Activated T-helper 17 cell treated with anti-CD3 and anti-CD28 coated beads, Interleukin-2, amount 50 U/mL, for 72 hours (primary cell): ENCODE measurements around the gene INO80. TPM values are rescaled to one million over a fixed set of nuclear protein-coding genes. Genes with fewer than 3 reads are reported as not detected.
"Not testable (repeated sequence)": the region's sequence is repeated elsewhere in the genome, so short reads cannot be mapped to it uniquely, and the experiment has no call there.

Experiments
- ATAC-seq: fragments of 150-1000 bp; cut with Tn5 transposase; replicated peaks from 2 replicates; pipeline ENCODE4 v1.10.0; 2021; ENCODE audit warnings: mild to moderate bottlenecking, moderate library complexity
- H3K27ac Mint-ChIP-seq: one replicate; pipeline ENCODE4 v1.8.0; 2022; ENCODE audit warnings: mixed read lengths
- H3K27me3 Mint-ChIP-seq: one replicate; pipeline ENCODE4 v1.8.0; 2022; ENCODE audit warnings: mixed read lengths
- H3K36me3 Mint-ChIP-seq: one replicate; pipeline ENCODE4 v1.8.0; 2022; ENCODE audit warnings: low read depth, mild to moderate bottlenecking, mixed read lengths
- H3K4me1 Mint-ChIP-seq: one replicate; pipeline ENCODE4 v1.8.0; 2022; ENCODE audit warnings: mixed read lengths
- H3K4me3 Mint-ChIP-seq: one replicate; pipeline ENCODE4 v1.8.0; 2022; ENCODE audit warnings: mild to moderate bottlenecking, mixed read lengths
- H3K9me3 Mint-ChIP-seq: one replicate; pipeline ENCODE4 v1.8.0; 2022; ENCODE audit warnings: mixed read lengths
- total RNA-seq, 2 donors: library from RNA; stranded (reverse); gene quantifications; one replicate each; pipeline ENCODE4 v1.2.3, GENCODE V29; 2022

The INO80 gene
- total RNA-seq, 2 donors from 2014 or later: 22.8 to 25.9 TPM

GRCh38 chr15:41085029-41085428, 31.1 kb downstream of the INO80 start:
- Mint-ChIP-seq H3K27ac (no peak overlapping the region), H3K4me3 (no peak overlapping the region), H3K36me3 (peaks cover 100% of the 10 kb centered on the region), H3K9me3 (no peaks in the 10 kb centered on the region), H3K27me3 (no peaks in the 10 kb centered on the region), H3K4me1 (no peaks in the 10 kb centered on the region)
- ATAC-seq: no peak

GRCh38 chr15:41080144-41080543, 35.9 kb downstream of the INO80 start:
- no peaks in the 10 kb centered on the region for H3K4me1 Mint-ChIP-seq
- no peak overlapping the region for H3K27ac Mint-ChIP-seq
- no peak overlapping the region for H3K4me3 Mint-ChIP-seq
- peaks cover 100% of the 10 kb centered on the region for H3K36me3 Mint-ChIP-seq
- H3K27me3 Mint-ChIP-seq: no peaks in the 10 kb centered on the region
- ATAC-seq: no peak
- no peaks in the 10 kb centered on the region for H3K9me3 Mint-ChIP-seq

- Mint-ChIP-seq H3K27me3 (no peaks in the 10 kb centered on the region), H3K4me3 (no peak overlapping the region), H3K27ac (no peak overlapping the region), H3K36me3 (peaks cover 100% of the 10 kb centered on the region), H3K4me1 (no peaks in the 10 kb centered on the region), H3K9me3 (no peaks in the 10 kb centered on the region)
- ATAC-seq: no peak
Observed at GRCh38 chr15:41079717-41080116, 36.4 kb downstream of the INO80 start.

DNA sequence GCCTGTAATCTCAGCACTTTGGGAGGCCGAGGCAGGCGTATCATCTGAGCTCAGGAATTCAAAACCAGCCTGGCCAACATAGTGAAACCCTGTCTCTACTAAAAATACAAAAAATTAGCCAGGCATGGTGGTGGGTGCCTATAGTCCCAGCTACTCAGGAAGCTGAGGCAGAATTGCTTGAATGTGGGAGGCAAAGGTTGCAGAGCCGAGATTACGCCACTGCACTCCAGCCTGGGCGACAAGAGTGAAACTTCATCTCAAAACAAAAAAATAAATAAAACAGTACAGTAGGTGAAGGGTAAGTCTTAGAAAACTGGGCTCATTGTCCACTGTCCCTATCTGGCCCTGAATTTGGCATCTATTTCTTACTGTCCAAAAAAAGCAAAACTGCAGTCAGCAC, 37.2 kb downstream of the INO80 start:
- H3K4me1 Mint-ChIP-seq, H3K4me3 Mint-ChIP-seq, H3K27ac Mint-ChIP-seq, H3K27me3 Mint-ChIP-seq, ATAC-seq, H3K9me3 Mint-ChIP-seq: not testable (repeated sequence)
- peaks cover 100% of the 10 kb centered on the region for H3K36me3 Mint-ChIP-seq

GRCh38 chr15:41078125-41078524, 38.0 kb downstream of the INO80 start:
- no peak for ATAC-seq
- no peak overlapping the region for H3K27ac Mint-ChIP-seq
- H3K9me3 Mint-ChIP-seq: no peaks in the 10 kb centered on the region
- no peaks in the 10 kb centered on the region for H3K4me1 Mint-ChIP-seq
- peaks cover 100% of the 10 kb centered on the region for H3K36me3 Mint-ChIP-seq
- no peaks in the 10 kb centered on the region for H3K27me3 Mint-ChIP-seq
- no peak overlapping the region for H3K4me3 Mint-ChIP-seq

DNA sequence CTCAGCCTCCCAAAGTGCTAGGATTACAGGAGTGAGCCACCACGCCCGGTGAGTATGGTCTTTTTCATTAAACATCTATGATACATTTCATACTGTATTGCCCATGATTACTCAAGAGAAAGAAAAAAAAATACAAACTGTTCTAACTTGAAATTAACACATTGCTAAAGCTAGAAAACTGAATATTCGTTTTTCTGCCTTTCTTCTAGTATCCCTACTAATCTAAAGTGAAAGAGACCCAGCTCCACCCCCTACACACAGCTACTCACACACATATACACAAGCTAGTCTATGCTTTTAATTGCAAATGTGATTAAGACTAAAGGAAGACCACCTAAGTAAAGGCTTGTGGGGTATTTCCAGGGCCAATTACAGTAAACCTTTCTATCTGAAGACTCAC, 43.1 kb downstream of the INO80 start:
- no peak for ATAC-seq
- Mint-ChIP-seq H3K36me3 (peaks cover 99% of the 10 kb centered on the region), H3K27me3 (no peaks in the 10 kb centered on the region), H3K27ac (no peak overlapping the region), H3K9me3 (no peaks in the 10 kb centered on the region), H3K4me3 (no peak overlapping the region), H3K4me1 (no peaks in the 10 kb centered on the region)

DNA sequence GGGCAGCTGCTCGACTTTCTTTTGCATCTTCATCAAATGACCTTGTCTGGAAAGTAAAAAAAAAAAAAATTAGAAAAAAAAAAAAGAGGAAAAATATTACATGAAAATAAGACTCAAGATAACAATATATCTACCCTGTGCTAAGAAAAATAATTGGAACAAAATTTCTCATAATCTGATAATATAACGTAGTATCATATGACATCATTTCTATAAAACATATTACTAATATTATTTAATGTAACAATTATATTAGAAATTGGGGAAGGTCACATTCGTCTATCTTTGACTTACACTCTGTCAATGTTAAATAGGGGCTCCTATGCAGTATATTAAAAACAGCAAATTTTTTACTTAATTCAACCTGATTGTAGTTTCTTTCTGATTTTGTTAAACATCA, 44.1 kb downstream of the INO80 start:
- H3K4me1 Mint-ChIP-seq: no peaks in the 10 kb centered on the region
- ATAC-seq: no peak
- H3K36me3 Mint-ChIP-seq: peaks cover 99% of the 10 kb centered on the region
- H3K27ac Mint-ChIP-seq: no peak overlapping the region
- H3K27me3 Mint-ChIP-seq: no peaks in the 10 kb centered on the region
- no peaks in the 10 kb centered on the region for H3K9me3 Mint-ChIP-seq
- H3K4me3 Mint-ChIP-seq: no peak overlapping the region

- Mint-ChIP-seq H3K27me3 (no peaks in the 10 kb centered on the region), H3K4me1 (no peaks in the 10 kb centered on the region), H3K9me3 (no peaks in the 10 kb centered on the region), H3K36me3 (peaks cover 100% of the 10 kb centered on the region), H3K27ac (no peak overlapping the region), H3K4me3 (no peak overlapping the region)
- no peak for ATAC-seq
Observed at GRCh38 chr15:41066516-41066915, 49.6 kb downstream of the INO80 start.

DNA sequence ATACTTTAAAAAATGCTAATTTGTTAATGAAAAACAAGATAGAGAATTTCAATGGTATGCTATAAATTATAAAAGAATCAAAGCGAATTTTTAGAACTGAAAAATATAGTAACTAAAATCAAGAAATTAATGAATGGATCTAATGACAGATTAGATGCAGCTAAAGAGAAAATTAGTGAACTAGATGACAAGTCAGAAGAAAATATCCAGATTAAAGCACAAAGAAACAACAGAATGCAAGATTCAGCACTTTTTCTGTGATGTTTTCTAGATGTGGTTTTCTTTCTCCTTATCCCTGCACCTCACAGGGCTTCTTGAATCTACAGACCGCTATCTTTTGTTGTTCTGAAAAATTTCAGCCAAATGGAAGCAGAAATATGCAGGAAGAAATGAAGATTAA, 54.4 kb downstream of the INO80 start:
- Mint-ChIP-seq H3K4me1 (no peaks in the 10 kb centered on the region), H3K27ac (no peak overlapping the region), H3K27me3 (no peaks in the 10 kb centered on the region), H3K9me3 (no peaks in the 10 kb centered on the region), H3K4me3 (no peak overlapping the region), H3K36me3 (peaks cover 98% of the 10 kb centered on the region)
- no peak for ATAC-seq

DNA sequence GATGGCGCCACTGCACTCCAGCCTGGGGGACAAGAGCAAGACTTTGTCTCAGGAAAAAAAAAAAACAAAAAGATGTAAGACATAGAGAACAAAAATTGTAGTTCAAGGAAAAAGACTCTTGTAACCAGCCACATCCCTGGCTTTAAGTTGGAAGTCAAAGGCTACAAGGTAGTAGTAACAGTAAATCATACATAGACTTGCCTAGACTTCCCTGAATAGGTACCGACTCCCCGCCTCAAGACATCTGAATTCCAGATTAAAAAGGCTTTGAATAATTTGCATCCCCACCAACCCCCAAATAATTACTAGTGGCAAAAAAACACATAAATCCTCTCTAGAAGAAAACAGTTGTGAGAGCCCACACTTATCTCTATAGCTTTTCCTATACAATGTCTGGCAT, 55.6 kb downstream of the INO80 start:
- Mint-ChIP-seq H3K4me1 (no peaks in the 10 kb centered on the region), H3K4me3 (no peak overlapping the region), H3K36me3 (peaks cover 98% of the 10 kb centered on the region), H3K9me3 (no peaks in the 10 kb centered on the region), H3K27me3 (no peaks in the 10 kb centered on the region), H3K27ac (peak overlapping the region; percentile 9)
- no peak for ATAC-seq

DNA sequence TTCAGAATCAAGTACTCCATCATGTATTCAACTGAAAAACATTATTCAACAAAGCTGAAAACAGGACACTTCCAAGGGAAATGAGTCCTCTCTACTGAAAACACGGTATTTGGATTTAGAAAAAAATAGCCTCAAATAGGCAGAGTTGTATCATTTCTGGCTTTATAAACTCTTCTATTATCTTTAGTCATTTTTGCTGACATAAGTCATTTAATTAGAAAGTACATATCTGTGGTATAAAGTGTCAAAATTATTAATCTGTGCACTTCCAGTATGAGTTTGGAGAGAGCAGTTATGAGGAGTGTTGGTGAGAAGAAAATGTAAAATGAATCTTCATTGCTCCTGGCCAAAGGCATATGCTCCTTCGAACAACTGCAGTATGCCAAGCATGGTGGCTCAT, 59.3 kb downstream of the INO80 start:
- peaks cover 98% of the 10 kb centered on the region for H3K36me3 Mint-ChIP-seq
- H3K9me3 Mint-ChIP-seq: no peaks in the 10 kb centered on the region
- no peak for ATAC-seq
- no peak overlapping the region for H3K27ac Mint-ChIP-seq
- no peaks in the 10 kb centered on the region for H3K27me3 Mint-ChIP-seq
- H3K4me3 Mint-ChIP-seq: no peak overlapping the region
- no peaks in the 10 kb centered on the region for H3K4me1 Mint-ChIP-seq

DNA sequence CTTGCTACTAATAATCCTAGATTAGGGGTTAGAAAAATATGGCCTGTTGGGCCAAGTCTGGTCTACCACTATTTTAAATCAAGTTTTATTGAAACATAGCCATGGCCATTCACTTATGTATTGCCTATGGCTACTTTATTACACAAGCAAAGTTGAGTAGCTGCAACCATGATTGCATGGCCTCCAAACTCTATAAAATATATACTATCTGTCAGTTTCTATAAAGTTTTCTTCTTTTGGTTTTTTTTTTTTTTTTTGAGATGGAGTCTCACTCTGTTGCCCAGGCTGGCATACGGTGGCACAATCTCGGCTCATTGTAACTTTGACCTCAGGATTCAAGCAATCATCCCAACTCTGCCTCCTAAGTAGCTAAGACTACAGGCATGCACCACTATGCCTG, 60.4 kb downstream of the INO80 start:
- Mint-ChIP-seq H3K9me3 (no peaks in the 10 kb centered on the region), H3K36me3 (peaks cover 97% of the 10 kb centered on the region), H3K4me1 (peaks cover 4% of the 10 kb centered on the region), H3K27me3 (no peaks in the 10 kb centered on the region), H3K27ac (no peak overlapping the region), H3K4me3 (no peak overlapping the region)
- ATAC-seq: no peak

GRCh38 chr15:41051139-41051538, 64.9 kb downstream of the INO80 start:
- ATAC-seq: no peak
- Mint-ChIP-seq H3K36me3 (peaks cover 97% of the 10 kb centered on the region), H3K4me3 (no peak overlapping the region), H3K27me3 (no peaks in the 10 kb centered on the region), H3K9me3 (no peaks in the 10 kb centered on the region), H3K27ac (no peak overlapping the region), H3K4me1 (peaks cover 4% of the 10 kb centered on the region)

DNA sequence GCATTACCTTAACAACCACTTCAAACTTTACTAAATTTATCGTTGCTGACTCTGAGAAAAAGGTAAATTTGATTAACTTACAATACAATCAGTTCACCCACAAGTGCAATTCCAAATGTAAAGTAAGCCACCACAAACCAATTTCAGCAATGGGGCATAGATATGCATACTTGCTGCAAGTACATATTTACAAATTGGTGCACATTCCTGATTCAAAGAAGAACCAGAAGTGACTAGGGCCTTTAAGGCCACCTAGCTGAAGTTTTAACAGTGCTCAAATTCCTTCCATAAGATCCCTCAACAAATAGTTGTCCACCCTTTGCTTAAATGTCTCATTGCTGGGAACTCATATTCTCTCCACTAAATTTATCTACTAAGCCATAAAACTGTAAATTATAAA, 67.2 kb downstream of the INO80 start:
- ATAC-seq: no peak
- peaks cover 4% of the 10 kb centered on the region for H3K4me1 Mint-ChIP-seq
- H3K4me3 Mint-ChIP-seq: no peak overlapping the region
- H3K27ac Mint-ChIP-seq: no peak overlapping the region
- peaks cover 97% of the 10 kb centered on the region for H3K36me3 Mint-ChIP-seq
- no peaks in the 10 kb centered on the region for H3K9me3 Mint-ChIP-seq
- H3K27me3 Mint-ChIP-seq: no peaks in the 10 kb centered on the region

DNA sequence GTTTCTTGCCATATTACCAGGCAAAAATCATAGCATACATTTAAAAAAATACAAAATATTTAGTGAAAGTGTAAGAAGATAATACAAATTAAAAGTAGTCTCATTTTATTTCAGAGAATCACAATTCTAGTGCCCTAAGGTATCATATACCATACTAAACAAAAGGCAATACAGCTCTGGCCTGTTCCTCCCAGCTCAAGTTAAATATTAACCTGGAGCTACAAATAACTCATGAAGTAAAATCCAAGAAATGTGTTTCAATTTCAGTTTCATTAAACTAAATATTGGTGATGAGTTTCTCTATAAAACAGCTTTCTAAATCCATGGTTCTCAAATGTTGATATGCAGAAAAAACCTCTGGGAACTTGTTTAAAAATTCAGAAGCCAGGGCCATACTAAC, 67.7 kb downstream of the INO80 start:
- H3K36me3 Mint-ChIP-seq: peaks cover 97% of the 10 kb centered on the region
- H3K4me3 Mint-ChIP-seq: no peak overlapping the region
- no peak for ATAC-seq
- peaks cover 4% of the 10 kb centered on the region for H3K4me1 Mint-ChIP-seq
- no peaks in the 10 kb centered on the region for H3K27me3 Mint-ChIP-seq
- no peak overlapping the region for H3K27ac Mint-ChIP-seq
- no peaks in the 10 kb centered on the region for H3K9me3 Mint-ChIP-seq

GRCh38 chr15:41047474-41047873, 68.6 kb downstream of the INO80 start:
- Mint-ChIP-seq H3K4me1 (peaks cover 4% of the 10 kb centered on the region), H3K4me3 (no peak overlapping the region), H3K36me3 (peaks cover 97% of the 10 kb centered on the region), H3K9me3 (no peaks in the 10 kb centered on the region), H3K27ac (no peak overlapping the region), H3K27me3 (no peaks in the 10 kb centered on the region)
- no peak for ATAC-seq
